Transverse colon (tissue), 4 donors: Measurements from ENCODE around the gene VWA8. TPM values are rescaled to one million over a fixed set of nuclear protein-coding genes. Genes with fewer than 3 reads are reported as not detected.

Source experiments
- DNase-seq: peaks from one replicate; pipeline ENCODE4 v3.0.0-alpha.2; 2019
- H3K27ac ChIP-seq, 4 donors: fragments of 200-600 bp; sonication (generic); 2 replicates each; pipeline ENCODE4 v1.5.1; 2016 to 2018; ENCODE audit warnings: inconsistent platforms in 4 of 4
- H3K27me3 ChIP-seq: fragments of 200-600 bp; sonication (generic); 2 replicates; pipeline ENCODE4 v1.5.1; 2017; ENCODE audit warnings: inconsistent platforms
- H3K36me3 ChIP-seq, 4 donors: fragments of 200-600 bp; sonication (generic); 2 replicates each; pipeline ENCODE4 v1.5.1; 2017 to 2019; ENCODE audit warnings: inconsistent platforms in 4 of 4
- H3K4me1 ChIP-seq, 4 donors: fragments of 200-600 bp; sonication (generic); 2 replicates each; pipeline ENCODE4 v1.5.1; 2017 to 2020; ENCODE audit warnings: inconsistent platforms in 4 of 4
- H3K4me3 ChIP-seq, 4 donors: fragments of 200-600 bp; sonication (generic); 1 replicate in 1 of 4; 2 replicates in 3 of 4; pipeline versions ENCODE4 v1.5.1 to v1.6.1; 2017 to 2019; ENCODE audit warnings: inconsistent platforms in 4 of 4
- H3K9me3 ChIP-seq, 2 donors: fragments of 200-600 bp; sonication (generic); 2 replicates each; pipeline ENCODE4 v1.5.1; 2017 to 2019; ENCODE audit warnings: inconsistent platforms in 2 of 2
- EP300 ChIP-seq: sonication (generic); formaldehyde crosslinking; IDR thresholded peaks from one replicate; pipeline ENCODE4 v1.6.1; 2017; ENCODE audit warnings: antibody characterized with exemption, low read depth
- POLR2A ChIP-seq: fragments of 450-650 bp; IDR thresholded peaks from one replicate; pipeline ENCODE4 v1.6.1; 2016; ENCODE audit warnings: antibody characterized with exemption, mild to moderate bottlenecking, moderate library complexity
- POLR2AphosphoS5 ChIP-seq, 3 donors: sonication (generic); formaldehyde crosslinking; IDR thresholded peaks; one replicate each; pipeline ENCODE4 v1.6.1; 2016; ENCODE audit warnings: antibody characterized with exemption in 3 of 3
- WGBS, 2 donors: methylation state at CpG; one replicate each; pipeline ENCODE4 v1.1.5; 2018; ENCODE audit warnings: low coverage in 1 of 2; 5-methylcytosine and 5-hydroxymethylcytosine counted together
- in situ Hi-C, 4 donors: fragments of 200-750 bp; cut with MboI; loops; one replicate each; pipeline versions ENCODE4 v1.15.0 to v1.15.1; 2017; ENCODE audit warnings: low sequenced_read_pairs in 3 of 4, low pct_ligation_motif_present in 1 of 4, low pct_unique_long_range_greater_than_20kb in 1 of 4
- intact Hi-C: fragments of 100-400 bp; cut with DNase I; formaldehyde crosslinking; loops from one replicate; pipeline ENCODE4 v1.15.1; 2023; ENCODE audit warnings: low total_unique reads
- total RNA-seq, 4 donors: library from RNA; depleted of rRNA; stranded (reverse); fragments of >200 nt; gene quantifications; one replicate each; pipeline ENCODE4 v1.1.0, GENCODE V29; 2016
- TF ChIP-seq, protein P1 (sequence below), 5 experiments: fragments of 200-600 bp in 3 of 5; fragments of 450-650 bp in 2 of 5; sonication (generic) in 3 of 5; IDR thresholded peaks; 1 replicate in 2 of 5; 2 replicates in 3 of 5; pipeline ENCODE4 v1.5.1; 2016 to 2017; ENCODE audit warnings: antibody characterized with exemption in 5 of 5, inconsistent platforms in 3 of 5, mild to moderate bottlenecking in 2 of 5, moderate library complexity in 1 of 5

Gene VWA8
- total RNA-seq, 4 donors from 2014 or later = 12.7 to 65.1 (median 35.0) TPM

DNA sequence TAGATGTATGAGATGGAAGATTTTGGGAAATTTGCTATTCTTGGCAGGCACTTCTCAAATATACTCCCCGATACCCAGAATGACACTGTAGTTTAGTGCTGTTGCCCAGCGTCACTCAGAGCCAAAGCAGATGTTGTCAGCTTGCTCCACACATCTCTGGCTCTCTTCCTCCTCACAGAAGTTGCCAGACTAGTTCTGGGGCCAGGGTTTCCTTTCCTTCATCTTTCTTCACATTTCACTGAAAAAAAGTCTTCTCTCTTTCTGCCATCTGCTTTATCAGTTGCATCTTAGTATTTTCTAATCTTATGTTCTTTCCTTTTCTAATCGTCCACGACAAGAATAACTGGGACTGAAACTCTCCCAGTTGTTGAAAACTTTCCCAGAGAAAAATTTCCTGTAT is 252.2 kb downstream of the VWA8 start:
- Histone ChIP-seq H3K4me3 (no peak overlapping the region), H3K4me1 (peaks cover 0 to 5% (median 2%) of the 10 kb centered on the region in 4 donors), H3K9me3 (no peaks in the 10 kb centered on the region), H3K27ac (peak overlapping the region in 1 of 4 donors; percentile 7), H3K36me3 (no peaks in the 10 kb centered on the region), H3K27me3 (no peaks in the 10 kb centered on the region)
- intact Hi-C loops (no loop called here), in situ Hi-C loops (no loop called here)
- 54 to 71% methylated on average over 2 to 4 of the region's 4 CpGs for WGBS, 2 donors
- no peak for TF ChIP-seq POLR2A
- no peak for TF ChIP-seq POLR2AphosphoS5 (IDR thresholded peaks at IDR 0.05)
- TF ChIP-seq, protein P1, sequence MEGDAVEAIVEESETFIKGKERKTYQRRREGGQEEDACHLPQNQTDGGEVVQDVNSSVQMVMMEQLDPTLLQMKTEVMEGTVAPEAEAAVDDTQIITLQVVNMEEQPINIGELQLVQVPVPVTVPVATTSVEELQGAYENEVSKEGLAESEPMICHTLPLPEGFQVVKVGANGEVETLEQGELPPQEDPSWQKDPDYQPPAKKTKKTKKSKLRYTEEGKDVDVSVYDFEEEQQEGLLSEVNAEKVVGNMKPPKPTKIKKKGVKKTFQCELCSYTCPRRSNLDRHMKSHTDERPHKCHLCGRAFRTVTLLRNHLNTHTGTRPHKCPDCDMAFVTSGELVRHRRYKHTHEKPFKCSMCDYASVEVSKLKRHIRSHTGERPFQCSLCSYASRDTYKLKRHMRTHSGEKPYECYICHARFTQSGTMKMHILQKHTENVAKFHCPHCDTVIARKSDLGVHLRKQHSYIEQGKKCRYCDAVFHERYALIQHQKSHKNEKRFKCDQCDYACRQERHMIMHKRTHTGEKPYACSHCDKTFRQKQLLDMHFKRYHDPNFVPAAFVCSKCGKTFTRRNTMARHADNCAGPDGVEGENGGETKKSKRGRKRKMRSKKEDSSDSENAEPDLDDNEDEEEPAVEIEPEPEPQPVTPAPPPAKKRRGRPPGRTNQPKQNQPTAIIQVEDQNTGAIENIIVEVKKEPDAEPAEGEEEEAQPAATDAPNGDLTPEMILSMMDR (IDR thresholded peaks at IDR 0.05) = no peak
- TF ChIP-seq EP300 = no peak
- no peak for DNase-seq

DNA sequence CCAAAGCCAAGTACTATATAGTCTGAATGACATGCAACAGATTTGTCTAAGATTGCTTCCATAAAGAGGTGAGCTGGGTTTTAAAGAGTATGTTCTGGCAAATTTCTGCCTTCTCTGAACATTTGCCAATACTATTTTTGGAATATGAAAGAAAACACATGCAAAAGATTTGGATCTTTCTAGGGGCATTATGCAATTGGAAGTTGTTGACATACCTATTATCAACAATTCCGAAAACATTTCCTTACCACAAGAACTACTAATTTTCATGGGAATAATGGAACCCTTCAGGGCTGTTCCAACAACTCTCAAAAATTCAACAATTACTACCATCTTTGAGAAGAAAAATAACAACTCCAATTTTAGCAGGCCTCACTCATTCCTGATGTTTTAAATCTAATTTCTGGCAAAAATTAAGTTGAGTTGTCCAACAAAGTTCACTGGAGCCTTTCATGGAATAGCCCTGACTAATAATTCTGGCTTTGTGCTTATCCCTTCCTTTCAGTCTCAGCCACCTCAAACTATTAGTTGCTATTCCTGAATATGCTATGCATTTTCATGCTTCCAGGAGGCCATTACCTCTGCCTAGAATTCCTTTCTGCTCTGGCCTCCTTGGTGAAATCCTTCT is 253.6 kb downstream of the VWA8 start:
- no peak overlapping the region for H3K4me3 ChIP-seq
- no peaks in the 10 kb centered on the region for H3K9me3 ChIP-seq
- no peaks in the 10 kb centered on the region for H3K36me3 ChIP-seq
- peaks cover 0 to 5% (median 2%) of the 10 kb centered on the region in 4 donors for H3K4me1 ChIP-seq
- no peak for DNase-seq
- 50 to 76% methylated on average over 1 of the region's 1 CpG for WGBS, 2 donors
- in situ Hi-C loops (no loop called here), intact Hi-C loops (no loop called here)
- no peaks in the 10 kb centered on the region for H3K27me3 ChIP-seq
- no peak for TF ChIP-seq POLR2AphosphoS5 (IDR thresholded peaks at IDR 0.05)
- TF ChIP-seq EP300 = no peak
- TF ChIP-seq POLR2A = no peak
- TF ChIP-seq, protein P1 (IDR thresholded peaks at IDR 0.05) = no peak
- H3K27ac ChIP-seq = peak overlapping the region in 2 of 4 donors; percentile 39 to 50

DNA sequence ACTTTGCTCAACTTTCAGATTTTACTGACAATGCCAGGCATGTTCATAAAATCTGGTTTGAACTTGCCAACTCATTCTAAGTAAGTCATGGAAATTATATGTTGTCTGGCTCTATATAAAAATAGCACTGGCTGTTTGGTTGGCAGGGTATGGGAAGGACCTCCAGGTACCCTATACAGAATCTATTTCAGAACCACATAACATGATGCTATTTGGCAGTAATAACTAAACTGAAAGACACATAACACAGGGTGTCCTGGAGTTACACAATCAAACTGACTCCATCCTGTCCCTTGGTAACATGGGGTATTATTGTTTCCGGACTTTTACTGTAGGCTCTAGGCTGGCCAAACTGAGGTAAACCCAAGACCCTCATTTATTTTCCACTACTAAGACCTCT is 254.8 kb downstream of the VWA8 start:
- peaks cover 0 to 12% (median 3%) of the 10 kb centered on the region in 4 donors for H3K4me1 ChIP-seq
- TF ChIP-seq EP300 (no peak), POLR2AphosphoS5 (IDR thresholded peaks at IDR 0.05) (no peak)
- no peaks in the 10 kb centered on the region for H3K27me3 ChIP-seq
- H3K36me3 ChIP-seq = no peaks in the 10 kb centered on the region
- H3K9me3 ChIP-seq = no peaks in the 10 kb centered on the region
- in situ Hi-C loops (no loop called here), intact Hi-C loops (no loop called here)
- no peak overlapping the region for H3K4me3 ChIP-seq
- WGBS, 2 donors = 83 to 86% methylated on average over 1 of the region's 1 CpG
- H3K27ac ChIP-seq = peak overlapping the region in 3 of 4 donors; percentile 18 to 50 (median 39)
- no peak for DNase-seq

DNA sequence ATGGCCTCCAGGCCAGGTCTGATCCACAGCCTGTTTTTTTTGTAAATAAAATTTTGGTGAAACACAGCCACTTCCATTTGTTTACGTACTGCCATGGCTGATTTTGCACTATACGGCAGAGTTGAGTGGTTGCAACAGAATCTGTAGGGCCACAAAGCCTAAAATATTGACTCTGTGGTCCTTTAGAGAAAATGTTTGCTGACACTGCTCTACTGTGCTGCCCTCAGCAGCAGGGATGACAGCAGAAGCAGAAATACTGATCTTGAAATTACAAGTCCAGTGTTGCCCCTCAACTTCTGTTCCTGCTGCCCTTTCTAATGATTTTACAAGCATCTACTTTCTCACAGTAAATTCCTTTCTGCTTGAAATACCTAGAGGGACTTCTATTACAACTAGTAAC is 258.4 kb downstream of the VWA8 start:
- no peaks in the 10 kb centered on the region for H3K27me3 ChIP-seq
- H3K4me1 ChIP-seq = peaks cover 0 to 19% (median 4%) of the 10 kb centered on the region in 4 donors
- H3K27ac ChIP-seq = no peak overlapping the region
- H3K4me3 ChIP-seq = no peak overlapping the region
- intact Hi-C loops (no loop called here), in situ Hi-C loops (no loop called here)
- 98 to 100% methylated on average over 2 of the region's 2 CpGs for WGBS, 2 donors
- no peaks in the 10 kb centered on the region for H3K9me3 ChIP-seq
- H3K36me3 ChIP-seq = no peaks in the 10 kb centered on the region
- DNase-seq = no peak
- TF ChIP-seq, protein P1 (IDR thresholded peaks at IDR 0.05) = no peak
- no peak for TF ChIP-seq POLR2AphosphoS5 (IDR thresholded peaks at IDR 0.05)
- TF ChIP-seq POLR2A = no peak
- no peak for TF ChIP-seq EP300
